ENCODE results near the gene CD2.

Gene CD2

GRCh38 chr1:116763787-116764465, 9.7 kb downstream of the CD2 start:
- Histone ChIP-seq H3K36me3 (no peaks in the 10 kb centered on the region), H3K9me3 (ENCODE audit: severe bottlenecking) (no peaks in the 10 kb centered on the region), H3K27ac (no peak overlapping the region), H3K27me3 (ENCODE audit: insufficient read depth, low read depth, severe bottlenecking) (no peaks in the 10 kb centered on the region), H3K4me3 (ENCODE audit: low read depth, low read length) (no peak overlapping the region)
- peak; percentile 75 for TF ChIP-seq CTCF (IDR thresholded peaks at IDR 0.05; ENCODE audit: low read depth, low read length)
- DNase-seq: peak; percentile 31

GRCh38 chr1:116764466-116764898, 10.3 kb downstream of the CD2 start:
- Histone ChIP-seq H3K9me3 (ENCODE audit: severe bottlenecking) (no peaks in the 10 kb centered on the region), H3K27ac (no peak overlapping the region), H3K27me3 (ENCODE audit: insufficient read depth, low read depth, severe bottlenecking) (no peaks in the 10 kb centered on the region), H3K36me3 (no peaks in the 10 kb centered on the region), H3K4me3 (ENCODE audit: low read depth, low read length) (no peak overlapping the region)
- DNase-seq: no peak
- TF ChIP-seq CTCF (IDR thresholded peaks at IDR 0.05; ENCODE audit: low read depth, low read length): no peak

GRCh38 chr1:116764906-116765862, 11.0 kb downstream of the CD2 start:
- H3K27me3 ChIP-seq (ENCODE audit: insufficient read depth, low read depth, severe bottlenecking): no peaks in the 10 kb centered on the region
- no peak for DNase-seq
- no peaks in the 10 kb centered on the region for H3K9me3 ChIP-seq (ENCODE audit: severe bottlenecking)
- no peak for TF ChIP-seq CTCF (IDR thresholded peaks at IDR 0.05; ENCODE audit: low read depth, low read length)
- no peaks in the 10 kb centered on the region for H3K36me3 ChIP-seq
- no peak overlapping the region for H3K27ac ChIP-seq
- no peak overlapping the region for H3K4me3 ChIP-seq (ENCODE audit: low read depth, low read length)

GRCh38 chr1:116765962-116766361, 11.7 kb downstream of the CD2 start:
- Histone ChIP-seq H3K4me3 (ENCODE audit: low read depth, low read length) (no peak overlapping the region), H3K27me3 (ENCODE audit: insufficient read depth, low read depth, severe bottlenecking) (no peaks in the 10 kb centered on the region), H3K9me3 (ENCODE audit: severe bottlenecking) (no peaks in the 10 kb centered on the region), H3K27ac (no peak overlapping the region), H3K36me3 (no peaks in the 10 kb centered on the region)
- DNase-seq: no peak
- TF ChIP-seq CTCF (IDR thresholded peaks at IDR 0.05; ENCODE audit: low read depth, low read length): no peak

GRCh38 chr1:116766616-116767469, 12.6 kb downstream of the CD2 start:
- H3K27me3 ChIP-seq (ENCODE audit: insufficient read depth, low read depth, severe bottlenecking): no peaks in the 10 kb centered on the region
- no peak overlapping the region for H3K4me3 ChIP-seq (ENCODE audit: low read depth, low read length)
- no peak for TF ChIP-seq CTCF (IDR thresholded peaks at IDR 0.05; ENCODE audit: low read depth, low read length)
- DNase-seq: no peak
- H3K27ac ChIP-seq: no peak overlapping the region
- no peaks in the 10 kb centered on the region for H3K9me3 ChIP-seq (ENCODE audit: severe bottlenecking)
- H3K36me3 ChIP-seq: no peaks in the 10 kb centered on the region

Data from WERI-Rb-1 (cell line).